ENCODE data around the gene ZFAND3. TPM values are rescaled to one million over a fixed set of nuclear protein-coding genes. Genes with fewer than 3 reads are reported as not detected.

ZFAND3 gene
- polyA plus RNA-seq, 1 donor from 2014 or later, result 19.7 TPM

DNA sequence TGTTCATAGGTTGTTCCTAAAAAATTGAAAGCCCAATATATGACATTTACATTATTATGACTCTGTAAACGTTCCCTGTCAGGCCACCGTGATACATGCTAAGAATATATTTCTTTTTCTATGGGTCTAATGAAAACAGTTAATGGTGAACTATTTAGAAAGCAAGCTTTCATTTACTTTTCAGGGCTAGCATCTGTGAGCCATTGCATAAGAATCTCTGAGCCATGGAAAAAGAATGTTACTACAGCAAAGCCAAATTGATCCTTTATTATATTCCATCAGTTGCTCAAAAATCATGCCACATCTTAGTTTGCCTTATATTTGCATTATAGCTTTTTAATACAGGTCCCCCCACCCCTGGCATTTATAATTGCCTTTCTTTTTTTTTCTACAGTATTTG is 275.5 kb downstream of the ZFAND3 start:
- Histone ChIP-seq H3K27me3 (ENCODE audit: insufficient read depth, low read depth, low read length) (no peaks in the 10 kb centered on the region), H3K4me2 (ENCODE audit: low read length) (no peak overlapping the region), H3K9ac (ENCODE audit: low read length) (no peak overlapping the region), H3K9me2 (ENCODE audit: insufficient read depth, low read length) (no peaks in the 10 kb centered on the region), H2AFZ (ENCODE audit: low read depth, low read length) (no peak overlapping the region), H3K27ac (ENCODE audit: low read length) (no peak overlapping the region), H3K36me3 (ENCODE audit: insufficient read depth, low read length) (no peaks in the 10 kb centered on the region), H3F3A (ENCODE audit: insufficient read depth, low read length, poor library complexity, severe bottlenecking) (no peaks in the 10 kb centered on the region), H3K4me3 (ENCODE audit: low read length) (no peak overlapping the region), H3K79me2 (replicated peaks; ENCODE audit: insufficient read depth, low read length) (peaks cover 5% of the 10 kb centered on the region), H3K9me3 (ENCODE audit: low read length) (no peaks in the 10 kb centered on the region), H4K20me1 (ENCODE audit: insufficient read depth) (no peaks in the 10 kb centered on the region)
- TF ChIP-seq RAD21 (conservative IDR thresholded peaks at IDR 0.05) (no peak), SMC3 (conservative IDR thresholded peaks at IDR 0.05; ENCODE audit: poor library complexity) (no peak), MXI1 (conservative IDR thresholded peaks at IDR 0.05; ENCODE audit: poor library complexity, severe bottlenecking) (no peak), TAF1 (IDR thresholded peaks at IDR 0.05; ENCODE audit: low read depth) (no peak)
- TF ChIP-seq, protein P1, sequence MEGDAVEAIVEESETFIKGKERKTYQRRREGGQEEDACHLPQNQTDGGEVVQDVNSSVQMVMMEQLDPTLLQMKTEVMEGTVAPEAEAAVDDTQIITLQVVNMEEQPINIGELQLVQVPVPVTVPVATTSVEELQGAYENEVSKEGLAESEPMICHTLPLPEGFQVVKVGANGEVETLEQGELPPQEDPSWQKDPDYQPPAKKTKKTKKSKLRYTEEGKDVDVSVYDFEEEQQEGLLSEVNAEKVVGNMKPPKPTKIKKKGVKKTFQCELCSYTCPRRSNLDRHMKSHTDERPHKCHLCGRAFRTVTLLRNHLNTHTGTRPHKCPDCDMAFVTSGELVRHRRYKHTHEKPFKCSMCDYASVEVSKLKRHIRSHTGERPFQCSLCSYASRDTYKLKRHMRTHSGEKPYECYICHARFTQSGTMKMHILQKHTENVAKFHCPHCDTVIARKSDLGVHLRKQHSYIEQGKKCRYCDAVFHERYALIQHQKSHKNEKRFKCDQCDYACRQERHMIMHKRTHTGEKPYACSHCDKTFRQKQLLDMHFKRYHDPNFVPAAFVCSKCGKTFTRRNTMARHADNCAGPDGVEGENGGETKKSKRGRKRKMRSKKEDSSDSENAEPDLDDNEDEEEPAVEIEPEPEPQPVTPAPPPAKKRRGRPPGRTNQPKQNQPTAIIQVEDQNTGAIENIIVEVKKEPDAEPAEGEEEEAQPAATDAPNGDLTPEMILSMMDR (IDR thresholded peaks at IDR 0.05; ENCODE audit: poor library complexity, severe bottlenecking), result no peak

DNA sequence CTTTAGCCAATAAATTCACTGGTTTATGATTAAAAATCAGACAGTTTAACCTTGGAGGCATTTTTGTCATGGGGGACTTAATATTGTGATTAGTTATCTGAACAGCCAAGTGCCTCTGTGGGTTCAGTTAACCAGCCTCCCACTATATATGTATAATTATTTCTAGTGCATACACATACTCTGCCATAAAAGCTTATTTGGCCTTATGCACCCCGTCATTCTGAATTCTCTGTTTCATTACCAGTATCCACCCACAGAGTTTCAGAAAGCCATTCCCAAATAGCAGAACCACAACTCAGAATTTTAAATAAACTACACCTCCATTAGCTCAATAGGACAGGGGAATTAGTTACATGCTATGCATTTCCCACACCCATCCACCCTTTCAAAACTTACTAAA is 279.7 kb downstream of the ZFAND3 start:
- no peaks in the 10 kb centered on the region for H4K20me1 ChIP-seq (ENCODE audit: insufficient read depth)
- H3K36me3 ChIP-seq (ENCODE audit: insufficient read depth, low read length), result no peaks in the 10 kb centered on the region
- H3K9me3 ChIP-seq (ENCODE audit: low read length), result no peaks in the 10 kb centered on the region
- H3K27ac ChIP-seq (ENCODE audit: low read length), result no peak overlapping the region
- TF ChIP-seq REST (IDR thresholded peaks at IDR 0.05; ENCODE audit: borderline replicate concordance) (no peak), EZH2 (IDR thresholded peaks at IDR 0.05; ENCODE audit: borderline replicate concordance, insufficient read depth, low read length, poor library complexity, severe bottlenecking) (no peak), RAD21 (conservative IDR thresholded peaks at IDR 0.05) (no peak), MXI1 (conservative IDR thresholded peaks at IDR 0.05; ENCODE audit: poor library complexity, severe bottlenecking) (no peak), EP300 (conservative IDR thresholded peaks at IDR 0.05; ENCODE audit: poor library complexity, severe bottlenecking) (no peak), SMC3 (conservative IDR thresholded peaks at IDR 0.05; ENCODE audit: poor library complexity) (no peak), POLR2AphosphoS5 (IDR thresholded peaks at IDR 0.05) (no peak), TAF1 (IDR thresholded peaks at IDR 0.05; ENCODE audit: low read depth) (no peak)
- TF ChIP-seq, protein P1 (IDR thresholded peaks at IDR 0.05; ENCODE audit: poor library complexity, severe bottlenecking), result no peak
- no peaks in the 10 kb centered on the region for H3F3A ChIP-seq (ENCODE audit: insufficient read depth, low read length, poor library complexity, severe bottlenecking)
- no peak overlapping the region for H2AFZ ChIP-seq (ENCODE audit: low read depth, low read length)
- H3K9ac ChIP-seq (ENCODE audit: low read length), result no peak overlapping the region
- H3K27me3 ChIP-seq (ENCODE audit: insufficient read depth, low read depth, low read length), result no peaks in the 10 kb centered on the region
- no peaks in the 10 kb centered on the region for H3K9me2 ChIP-seq (ENCODE audit: insufficient read depth, low read length)
- H3K4me3 ChIP-seq (ENCODE audit: low read length), result no peak overlapping the region
- H3K79me2 ChIP-seq (replicated peaks; ENCODE audit: insufficient read depth, low read length), result peaks cover 5% of the 10 kb centered on the region
- no peak overlapping the region for H3K4me2 ChIP-seq (ENCODE audit: low read length)

Measured in neural cell (in vitro differentiated cells).